SH-SY5Y (cell line): ENCODE results near the gene COG7.

Source experiments
- GATA2 ChIP-seq: IDR thresholded peaks from 2 replicates; pipeline ENCODE4 v1.6.1; 2011; ENCODE audit warnings: mild to moderate bottlenecking, low read depth, low read length
- GATA3 ChIP-seq: IDR thresholded peaks from 2 replicates; pipeline ENCODE4 v1.6.1; 2011; ENCODE audit warnings: low read depth, mild to moderate bottlenecking, low read length, moderate library complexity

DNA sequence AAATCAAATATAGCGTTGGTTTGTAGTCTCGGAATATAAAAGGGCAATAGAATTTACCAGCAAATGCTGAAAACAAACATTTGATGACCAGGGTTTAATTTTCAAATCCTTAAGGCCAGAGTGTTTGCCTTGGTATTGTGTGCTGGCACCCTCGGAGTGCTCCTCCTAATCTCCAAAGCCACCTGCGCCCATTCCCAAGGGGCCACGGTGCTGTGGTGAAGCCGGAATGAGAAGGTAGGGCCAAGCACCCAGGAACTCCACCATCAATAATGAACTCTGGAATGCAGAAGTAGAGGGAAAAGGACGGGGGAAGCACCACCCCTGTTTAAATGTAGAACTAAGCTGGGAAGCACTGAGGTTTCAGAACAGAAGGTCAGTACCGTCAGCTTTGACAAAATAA lies 51.9 kb downstream of the COG7 start:
- no peak for TF ChIP-seq GATA2
- no peak for TF ChIP-seq GATA3
